CD4-positive, alpha-beta memory T cell (primary cell): ENCODE results near the gene PHLDB2. TPM values are rescaled to one million over a fixed set of nuclear protein-coding genes. Genes with fewer than 3 reads are reported as not detected.
A peak's percentile ranks its signal among the peaks of the same experiment; 100 is the strongest.

ENCODE experiments used
- CTCF ChIA-PET: fragments of 350-600 bp; sonication (Branson Sonifier 250); formaldehyde crosslinking; loops from one replicate; lab custom pipeline; 2021; ENCODE audit warnings: inconsistent platforms; ENCODE audit not compliant: partially characterized antibody; lab: Charles Lee
- POLR2A ChIA-PET: fragments of 350-600 bp; sonication (Branson Sonifier 250); formaldehyde crosslinking; loops from one replicate; lab custom pipeline; 2021; ENCODE audit not compliant: partially characterized antibody; lab: Charles Lee
- DNase-seq, 5 donors: peaks; one replicate each; pipeline versions ENCODE4 v3.0.0 to v3.0.0-alpha.2; 2020 to 2022; ENCODE audit warnings: mixed read lengths in 1 of 5
- H3K27ac ChIP-seq: one replicate; pipeline ENCODE4 v1.7.0; 2013; ENCODE audit warnings: low read depth, low read length
- H3K27me3 ChIP-seq: 2 replicates; pipeline ENCODE4 v1.7.0; 2013; ENCODE audit warnings: mild to moderate bottlenecking, low read length, moderate library complexity; ENCODE audit not compliant: insufficient read depth
- H3K36me3 ChIP-seq: 2 replicates; pipeline ENCODE4 v1.7.0; 2013; ENCODE audit warnings: mild to moderate bottlenecking, low read length, moderate library complexity; ENCODE audit not compliant: insufficient read depth
- H3K4me1 ChIP-seq: 2 replicates; pipeline ENCODE4 v1.7.0; 2013; ENCODE audit warnings: mild to moderate bottlenecking, low read length, moderate library complexity; ENCODE audit not compliant: insufficient read depth
- H3K4me3 ChIP-seq, 2 donors: one replicate each; pipeline ENCODE4 v1.7.0; 2013; ENCODE audit warnings: low read length in 2 of 2, mild to moderate bottlenecking in 1 of 2
- H3K9me3 ChIP-seq, 2 donors: one replicate each; pipeline ENCODE4 v1.7.0; 2013; ENCODE audit warnings: low read length in 2 of 2, control low read depth in 1 of 2; ENCODE audit not compliant: control insufficient read depth in 1 of 2
- H3K27ac Mint-ChIP-seq, 7 donors: one replicate each; pipeline ENCODE4 v1.8.0; 2020 to 2021; ENCODE audit warnings: mixed read lengths in 7 of 7, mild to moderate bottlenecking in 6 of 7, inconsistent platforms in 3 of 7, moderate library complexity in 3 of 7
- H3K27me3 Mint-ChIP-seq, 2 donors: one replicate each; pipeline ENCODE4 v1.8.0; 2020 to 2021; ENCODE audit warnings: mixed read lengths in 2 of 2
- H3K36me3 Mint-ChIP-seq, 2 donors: one replicate each; pipeline ENCODE4 v1.8.0; 2020 to 2021; ENCODE audit warnings: mixed read lengths in 2 of 2, inconsistent platforms in 1 of 2, mild to moderate bottlenecking in 1 of 2
- H3K4me1 Mint-ChIP-seq, 4 donors: one replicate each; pipeline ENCODE4 v1.8.0; 2020 to 2021; ENCODE audit warnings: mixed read lengths in 4 of 4, mild to moderate bottlenecking in 1 of 4
- H3K4me3 Mint-ChIP-seq, 8 donors: one replicate each; pipeline ENCODE4 v1.8.0; 2020 to 2021; ENCODE audit warnings: mixed read lengths in 8 of 8, mild to moderate bottlenecking in 7 of 8, moderate library complexity in 6 of 8, inconsistent platforms in 3 of 8
- H3K9me3 Mint-ChIP-seq, 8 donors: one replicate each; pipeline ENCODE4 v1.8.0; 2020 to 2021; ENCODE audit warnings: mixed read lengths in 8 of 8, mild to moderate bottlenecking in 5 of 8, inconsistent platforms in 3 of 8, moderate library complexity in 1 of 8
- intact Hi-C: fragments of 100-400 bp; cut with micrococcal nuclease; formaldehyde crosslinking; loops from one replicate; pipeline ENCODE4 v1.15.1; 2023
- polyA plus RNA-seq, 2 donors: library from polyadenylated mRNA; unstranded; fragments of 300-500 nt; fragmentation: Illumina TruSeq; gene quantifications; one replicate each; pipeline ENCODE4 v1.2.3, GENCODE V29; 2021
- total RNA-seq, 2 experiments: library from RNA; stranded (reverse); gene quantifications; one replicate each; pipeline ENCODE4 v1.2.3, GENCODE V29; 2021

PHLDB2 gene
- total and polyA plus RNA-seq, 4 experiments from 2014 or later = 2.8 to 8.5 (median 7.8) TPM

GRCh38 chr3:111917300-111917699 lies 58.2 kb downstream of the PHLDB2 start:
- Mint-ChIP-seq H3K27me3 (no peaks in the 10 kb centered on the region), H3K4me1 (no peaks in the 10 kb centered on the region), H3K9me3 (no peaks in the 10 kb centered on the region), H3K27ac (peak overlapping the region in 1 of 7 donors; percentile 48), H3K4me3 (no peak overlapping the region), H3K36me3 (peaks cover 51 to 53% of the 10 kb centered on the region in 2 donors)
- Histone ChIP-seq H3K36me3 (peaks cover 3% of the 10 kb centered on the region), H3K27me3 (no peaks in the 10 kb centered on the region), H3K4me1 (no peaks in the 10 kb centered on the region), H3K9me3 (no peaks in the 10 kb centered on the region), H3K4me3 (no peak overlapping the region), H3K27ac (no peak overlapping the region)
- ChIA-PET POLR2A (no interaction called here), CTCF (no interaction called here)
- intact Hi-C loops = no loop called here
- no peak for DNase-seq

- no peak overlapping the region for H3K4me3 ChIP-seq
- Mint-ChIP-seq H3K27me3 (no peaks in the 10 kb centered on the region), H3K4me1 (no peaks in the 10 kb centered on the region), H3K27ac (no peak overlapping the region), H3K4me3 (no peak overlapping the region), H3K9me3 (no peaks in the 10 kb centered on the region), H3K36me3 (peaks cover 62 to 68% of the 10 kb centered on the region in 2 donors)
- no peaks in the 10 kb centered on the region for H3K9me3 ChIP-seq
- no peaks in the 10 kb centered on the region for H3K4me1 ChIP-seq
- H3K36me3 ChIP-seq = peaks cover 3% of the 10 kb centered on the region
- intact Hi-C loops = no loop called here
- no peak for DNase-seq
- ChIA-PET POLR2A (no interaction called here), CTCF (interaction anchor here (1.0 kb wide), 1 partner anchor 18 kb away, joined by 3 read pairs; no protein-coding TSS in a partner anchor)
- no peak overlapping the region for H3K27ac ChIP-seq
- no peaks in the 10 kb centered on the region for H3K27me3 ChIP-seq
These were observed 60.5 kb downstream of the PHLDB2 start for GRCh38 chr3:111919370-111920065.

GRCh38 chr3:111921181-111921580 lies 62.1 kb downstream of the PHLDB2 start:
- no peak overlapping the region for H3K27ac ChIP-seq
- Mint-ChIP-seq H3K27me3 (no peaks in the 10 kb centered on the region), H3K4me1 (no peaks in the 10 kb centered on the region), H3K4me3 (no peak overlapping the region), H3K9me3 (no peaks in the 10 kb centered on the region), H3K27ac (no peak overlapping the region), H3K36me3 (peaks cover 56 to 63% of the 10 kb centered on the region in 2 donors)
- CTCF ChIA-PET = interaction anchor here (1.3 kb wide), 1 partner anchor 205 kb away, joined by 4 read pairs; no protein-coding TSS in a partner anchor
- H3K27me3 ChIP-seq = no peaks in the 10 kb centered on the region
- no peaks in the 10 kb centered on the region for H3K9me3 ChIP-seq
- intact Hi-C loops = no loop called here
- H3K36me3 ChIP-seq = peaks cover 3% of the 10 kb centered on the region
- no peak overlapping the region for H3K4me3 ChIP-seq
- DNase-seq = no peak
- H3K4me1 ChIP-seq = no peaks in the 10 kb centered on the region
- POLR2A ChIA-PET = no interaction called here

- DNase-seq = no peak
- intact Hi-C loops = no loop called here
- Histone ChIP-seq H3K4me3 (no peak overlapping the region), H3K27me3 (no peaks in the 10 kb centered on the region), H3K4me1 (no peaks in the 10 kb centered on the region), H3K9me3 (no peaks in the 10 kb centered on the region), H3K27ac (no peak overlapping the region), H3K36me3 (peaks cover 3% of the 10 kb centered on the region)
- no peaks in the 10 kb centered on the region for H3K4me1 Mint-ChIP-seq
- POLR2A ChIA-PET = no interaction called here
- H3K9me3 Mint-ChIP-seq = no peaks in the 10 kb centered on the region
- peak overlapping the region in 1 of 7 donors; percentile 1 for H3K27ac Mint-ChIP-seq
- H3K36me3 Mint-ChIP-seq = peaks cover 51 to 52% of the 10 kb centered on the region in 2 donors
- H3K27me3 Mint-ChIP-seq = no peaks in the 10 kb centered on the region
- CTCF ChIA-PET = interaction anchor here (1.3 kb wide), 1 partner anchor 9 kb away, joined by 6 read pairs; no protein-coding TSS in a partner anchor
- H3K4me3 Mint-ChIP-seq = no peak overlapping the region
These were observed 64.2 kb downstream of the PHLDB2 start for GRCh38 chr3:111923095-111923771.

- DNase-seq = no peak
- no peaks in the 10 kb centered on the region for H3K9me3 ChIP-seq
- Mint-ChIP-seq H3K4me3 (no peak overlapping the region), H3K4me1 (no peaks in the 10 kb centered on the region), H3K27me3 (no peaks in the 10 kb centered on the region), H3K9me3 (no peaks in the 10 kb centered on the region), H3K27ac (no peak overlapping the region), H3K36me3 (peaks cover 46 to 47% of the 10 kb centered on the region in 2 donors)
- intact Hi-C loops = no loop called here
- no peaks in the 10 kb centered on the region for H3K4me1 ChIP-seq
- ChIA-PET CTCF (no interaction called here), POLR2A (no interaction called here)
- H3K4me3 ChIP-seq = no peak overlapping the region
- peaks cover 3% of the 10 kb centered on the region for H3K36me3 ChIP-seq
- H3K27ac ChIP-seq = no peak overlapping the region
- no peaks in the 10 kb centered on the region for H3K27me3 ChIP-seq
These were observed 64.7 kb downstream of the PHLDB2 start for GRCh38 chr3:111923806-111924205.

GRCh38 chr3:111924283-111924682 lies 65.2 kb downstream of the PHLDB2 start:
- H3K4me1 ChIP-seq = no peaks in the 10 kb centered on the region
- intact Hi-C loops = no loop called here

GRCh38 chr3:111926266-111926676 lies 67.2 kb downstream of the PHLDB2 start:
- POLR2A ChIA-PET = no interaction called here
- no peak overlapping the region for H3K4me3 Mint-ChIP-seq
- no peak overlapping the region for H3K27ac Mint-ChIP-seq
- Histone ChIP-seq H3K27me3 (no peaks in the 10 kb centered on the region), H3K27ac (no peak overlapping the region), H3K36me3 (no peaks in the 10 kb centered on the region), H3K4me3 (no peak overlapping the region), H3K9me3 (no peaks in the 10 kb centered on the region), H3K4me1 (no peaks in the 10 kb centered on the region)
- CTCF ChIA-PET = no interaction called here
- intact Hi-C loops = no loop called here
- DNase-seq = no peak
- no peaks in the 10 kb centered on the region for H3K27me3 Mint-ChIP-seq
- no peaks in the 10 kb centered on the region for H3K4me1 Mint-ChIP-seq
- peaks cover 30% of the 10 kb centered on the region in 2 donors for H3K36me3 Mint-ChIP-seq
- H3K9me3 Mint-ChIP-seq = no peaks in the 10 kb centered on the region

More at GRCh38 chr3:111924283-111924682, 65.2 kb downstream of the PHLDB2 start:
- no peak overlapping the region for H3K4me3 Mint-ChIP-seq
- H3K27ac Mint-ChIP-seq = no peak overlapping the region
- Histone ChIP-seq H3K36me3 (peaks cover 3% of the 10 kb centered on the region), H3K27ac (no peak overlapping the region), H3K9me3 (no peaks in the 10 kb centered on the region), H3K27me3 (no peaks in the 10 kb centered on the region), H3K4me3 (no peak overlapping the region)
- no peaks in the 10 kb centered on the region for H3K4me1 Mint-ChIP-seq
- CTCF ChIA-PET = no interaction called here
- peaks cover 41 to 43% of the 10 kb centered on the region in 2 donors for H3K36me3 Mint-ChIP-seq
- H3K9me3 Mint-ChIP-seq = no peaks in the 10 kb centered on the region
- no peak for DNase-seq
- POLR2A ChIA-PET = no interaction called here
- H3K27me3 Mint-ChIP-seq = no peaks in the 10 kb centered on the region
